Amygdala (tissue), 56 donors: Measurements from ENCODE around the gene HNRNPCL4.
"Not testable (repeated sequence)": the region's sequence is repeated elsewhere in the genome, so short reads cannot be mapped to it uniquely, and the experiment has no call there.

Experiments
- DNase-seq, 56 donors: peaks; one replicate each; lab custom pipeline; 2025; lab: John Stamatoyannopoulos, UW

HNRNPCL4 gene

GRCh38 chr1:13165531-13165930 lies at the start of gene HNRNPCL4:
Gene HNRNPCL4 (minus strand): TSS chr1:13165631. CDS start chr1:13165467, 164 bp downstream.
- DNase-seq = not testable (repeated sequence)

GRCh38 chr1:13208712-13209111 lies 43.3 kb upstream of the HNRNPCL4 start:
- DNase-seq = not testable (repeated sequence)

- not testable (repeated sequence) for DNase-seq
These were observed 35.9 kb upstream of the HNRNPCL4 start, which contains the start of gene PRAMEF13 for GRCh38 chr1:13201309-13201708. Gene PRAMEF13 (minus strand): TSS chr1:13201409. CDS start chr1:13199589, 1,820 bp downstream.

- DNase-seq = not testable (repeated sequence)
These were observed 6.1 kb upstream of the HNRNPCL4 start, which contains the start of gene PRAMEF9 for GRCh38 chr1:13171548-13171947. Gene PRAMEF9 (plus strand): TSS chr1:13171848. CDS start chr1:13175281, 3,433 bp downstream.

- not testable (repeated sequence) for DNase-seq
These were observed 9.5 kb downstream of the HNRNPCL4 start, which contains the start of gene PRAMEF26 for GRCh38 chr1:13155909-13156308. Gene PRAMEF26 (minus strand): TSS chr1:13156009. CDS start chr1:13153095, 2,914 bp downstream.

GRCh38 chr1:13116754-13117153 lies 48.7 kb downstream of the HNRNPCL4 start, which contains the start of gene HNRNPCL2:
Gene HNRNPCL2 (minus strand): TSS chr1:13116854. CDS start chr1:13116400, 454 bp downstream.
- DNase-seq = not testable (repeated sequence)
